ENCODE results near the gene SEMA4C. TPM values are rescaled to one million over a fixed set of nuclear protein-coding genes. Genes with fewer than 3 reads are reported as not detected.

SEMA4C gene
- total and polyA plus RNA-seq, 2 experiments from 2014 or later: 27.9 to 53.6 TPM

DNA sequence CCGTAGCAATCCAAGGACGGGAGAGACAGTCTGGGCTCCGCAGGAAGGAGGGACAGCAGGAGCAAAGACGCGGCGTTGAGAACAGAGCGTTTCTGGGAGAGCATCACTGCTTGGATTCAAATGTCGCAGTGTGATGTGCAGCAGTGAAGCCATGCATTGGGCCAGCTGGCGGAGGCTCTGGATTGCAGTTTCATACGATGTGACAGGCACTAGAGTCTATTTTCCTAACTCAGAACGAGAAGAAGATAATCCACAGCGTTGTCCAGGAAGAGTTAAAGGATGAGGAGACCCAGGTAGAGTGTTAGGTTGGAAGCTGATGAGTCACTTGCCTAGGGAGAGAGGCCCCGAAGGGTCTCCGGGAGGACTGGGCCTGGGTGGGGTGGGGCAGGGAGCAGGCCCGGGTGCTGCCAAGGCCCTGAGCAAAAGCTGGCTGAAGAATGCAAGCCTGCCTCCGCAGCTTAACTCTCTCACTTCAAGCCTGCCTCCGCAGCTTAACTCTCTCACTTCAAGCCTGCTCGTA, 17.7 kb upstream of the SEMA4C start:
- TF ChIP-seq, protein P1, sequence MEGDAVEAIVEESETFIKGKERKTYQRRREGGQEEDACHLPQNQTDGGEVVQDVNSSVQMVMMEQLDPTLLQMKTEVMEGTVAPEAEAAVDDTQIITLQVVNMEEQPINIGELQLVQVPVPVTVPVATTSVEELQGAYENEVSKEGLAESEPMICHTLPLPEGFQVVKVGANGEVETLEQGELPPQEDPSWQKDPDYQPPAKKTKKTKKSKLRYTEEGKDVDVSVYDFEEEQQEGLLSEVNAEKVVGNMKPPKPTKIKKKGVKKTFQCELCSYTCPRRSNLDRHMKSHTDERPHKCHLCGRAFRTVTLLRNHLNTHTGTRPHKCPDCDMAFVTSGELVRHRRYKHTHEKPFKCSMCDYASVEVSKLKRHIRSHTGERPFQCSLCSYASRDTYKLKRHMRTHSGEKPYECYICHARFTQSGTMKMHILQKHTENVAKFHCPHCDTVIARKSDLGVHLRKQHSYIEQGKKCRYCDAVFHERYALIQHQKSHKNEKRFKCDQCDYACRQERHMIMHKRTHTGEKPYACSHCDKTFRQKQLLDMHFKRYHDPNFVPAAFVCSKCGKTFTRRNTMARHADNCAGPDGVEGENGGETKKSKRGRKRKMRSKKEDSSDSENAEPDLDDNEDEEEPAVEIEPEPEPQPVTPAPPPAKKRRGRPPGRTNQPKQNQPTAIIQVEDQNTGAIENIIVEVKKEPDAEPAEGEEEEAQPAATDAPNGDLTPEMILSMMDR (IDR thresholded peaks at IDR 0.05; ENCODE audit: low read depth, low read length): no peak
- H3K4me1 ChIP-seq (ENCODE audit: low read depth): peaks cover 27% of the 10 kb centered on the region
- H3K27ac ChIP-seq: no peak overlapping the region
- H3K36me3 ChIP-seq: no peaks in the 10 kb centered on the region
- H3K9me3 ChIP-seq (ENCODE audit: low read depth): no peaks in the 10 kb centered on the region
- no peaks in the 10 kb centered on the region for H3K27me3 ChIP-seq
- peak in 1 of 2 donors; percentile 39 for DNase-seq (ENCODE audit: low read depth in 1 of 2, low spot score in 1 of 2)
- H3K4me3 ChIP-seq: no peak overlapping the region

GRCh38 chr2:96885432-96886347, 15.8 kb upstream of the SEMA4C start:
- peaks cover 22% of the 10 kb centered on the region for H3K4me1 ChIP-seq (ENCODE audit: low read depth)
- no peak overlapping the region for H3K4me3 ChIP-seq
- no peaks in the 10 kb centered on the region for H3K27me3 ChIP-seq
- no peaks in the 10 kb centered on the region for H3K9me3 ChIP-seq (ENCODE audit: low read depth)
- DNase-seq (ENCODE audit: low read depth in 1 of 2, low spot score in 1 of 2): no peak
- TF ChIP-seq, protein P1 (IDR thresholded peaks at IDR 0.05; ENCODE audit: low read depth, low read length): no peak
- H3K27ac ChIP-seq: no peak overlapping the region
- H3K36me3 ChIP-seq: no peaks in the 10 kb centered on the region

GRCh38 chr2:96884299-96885094, 14.6 kb upstream of the SEMA4C start:
- no peaks in the 10 kb centered on the region for H3K9me3 ChIP-seq (ENCODE audit: low read depth)
- TF ChIP-seq, protein P1 (IDR thresholded peaks at IDR 0.05; ENCODE audit: low read depth, low read length): no peak
- H3K4me1 ChIP-seq (ENCODE audit: low read depth): peaks cover 18% of the 10 kb centered on the region
- H3K27ac ChIP-seq: no peak overlapping the region
- no peaks in the 10 kb centered on the region for H3K27me3 ChIP-seq
- DNase-seq (ENCODE audit: low read depth in 1 of 2, low spot score in 1 of 2): no peak
- no peak overlapping the region for H3K4me3 ChIP-seq
- no peaks in the 10 kb centered on the region for H3K36me3 ChIP-seq

DNA sequence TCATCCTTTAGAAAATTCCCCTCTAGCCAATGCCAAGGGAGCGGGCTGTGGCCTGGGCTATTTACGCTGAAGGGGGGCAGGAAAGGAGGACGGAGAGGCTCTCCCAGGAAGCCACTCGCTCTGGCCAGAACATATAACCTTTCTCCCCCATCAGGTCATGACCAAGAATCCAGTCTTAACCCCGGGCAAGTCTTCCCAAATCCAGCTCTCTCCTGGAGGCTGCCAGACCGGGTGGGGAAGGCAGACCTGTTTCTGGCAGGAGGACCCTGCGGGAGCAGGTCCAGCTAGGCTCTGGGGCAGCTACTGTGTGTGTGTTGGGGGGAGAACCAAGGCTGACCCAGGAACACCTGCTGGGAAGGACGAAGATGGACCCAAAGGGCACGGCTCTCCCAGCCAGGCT, 13.4 kb upstream of the SEMA4C start:
- Histone ChIP-seq H3K36me3 (no peaks in the 10 kb centered on the region), H3K4me3 (no peak overlapping the region), H3K27me3 (no peaks in the 10 kb centered on the region), H3K4me1 (ENCODE audit: low read depth) (peaks cover 18% of the 10 kb centered on the region), H3K27ac (no peak overlapping the region), H3K9me3 (ENCODE audit: low read depth) (no peaks in the 10 kb centered on the region)
- TF ChIP-seq, protein P1 (IDR thresholded peaks at IDR 0.05; ENCODE audit: low read depth, low read length): no peak
- DNase-seq (ENCODE audit: low read depth in 1 of 2, low spot score in 1 of 2): no peak

DNA sequence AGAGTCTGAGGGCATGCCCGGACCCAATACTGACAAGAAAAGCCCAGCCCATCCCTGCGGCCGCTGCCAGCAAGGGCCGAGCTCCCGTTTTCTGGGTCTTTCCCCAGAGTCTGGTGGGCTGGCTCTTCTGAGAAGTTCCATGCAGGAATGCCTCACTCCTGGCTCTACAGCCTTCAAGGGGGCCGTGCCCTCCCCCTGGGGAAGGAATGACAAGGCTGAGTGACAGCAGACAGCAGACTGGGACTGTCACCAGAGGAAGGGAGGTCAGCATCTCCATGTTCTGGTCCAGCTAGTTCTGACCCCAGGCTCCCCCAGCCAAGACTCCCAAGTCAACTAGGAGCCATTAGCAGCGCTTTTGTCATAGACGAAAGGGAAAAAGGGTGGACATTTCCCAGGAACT, 13.0 kb upstream of the SEMA4C start:
- H3K4me1 ChIP-seq (ENCODE audit: low read depth): peaks cover 16% of the 10 kb centered on the region
- no peak overlapping the region for H3K4me3 ChIP-seq
- TF ChIP-seq, protein P1 (IDR thresholded peaks at IDR 0.05; ENCODE audit: low read depth, low read length): no peak
- no peak for DNase-seq (ENCODE audit: low read depth in 1 of 2, low spot score in 1 of 2)
- no peaks in the 10 kb centered on the region for H3K27me3 ChIP-seq
- no peaks in the 10 kb centered on the region for H3K36me3 ChIP-seq
- no peak overlapping the region for H3K27ac ChIP-seq
- no peaks in the 10 kb centered on the region for H3K9me3 ChIP-seq (ENCODE audit: low read depth)

All from cardiac muscle cell (in vitro differentiated cells and primary cell).